Measurements from ENCODE around the gene NSMF. TPM values are rescaled to one million over a fixed set of nuclear protein-coding genes. Genes with fewer than 3 reads are reported as not detected.

The NSMF gene
- total and polyA plus RNA-seq, 2 of the 8 experiments (the other 6 are each of a cell fraction or from before 2014, with no cell fraction given), result 56.7 to 65.1 TPM

- no peak overlapping the region for H3K9ac ChIP-seq (replicated peaks in 1 of 4; ENCODE audit: extremely low read depth in 1 of 4, low read depth in 3 of 4, low read length in 3 of 4)
- H3K18ac ChIP-seq (ENCODE audit: extremely low read depth, low read length), result no peak overlapping the region
- no peak overlapping the region for H2BK5ac ChIP-seq (ENCODE audit: low read depth, low read length)
- H4K8ac ChIP-seq (ENCODE audit: extremely low read depth, insufficient read depth, low read length), result peak overlapping the region; percentile 79; the same call in 1 of the 2 replicates
- no peak overlapping the region for H3K27ac ChIP-seq (ENCODE audit: low read depth, low read length)
- no peaks in the 10 kb centered on the region for H3K23me2 ChIP-seq (ENCODE audit: low read depth, low read length)
- H3K79me2 ChIP-seq (ENCODE audit: control insufficient read depth in 1 of 2, insufficient read depth in 2 of 2, low read length in 2 of 2), result no peaks in the 10 kb centered on the region
- H3K4ac ChIP-seq (replicated peaks; ENCODE audit: insufficient read length, low read depth, low read length), result no peak overlapping the region
- H2BK15ac ChIP-seq (ENCODE audit: low read length), result no peak overlapping the region
- no peak overlapping the region for H2AK5ac ChIP-seq (ENCODE audit: low read depth, low read length)
- TF ChIP-seq BCL11A (IDR thresholded peaks at IDR 0.05; ENCODE audit: low read depth in 2 of 2, low read length in 2 of 2) (no peak), ZNF274 (IDR thresholded peaks at IDR 0.05; ENCODE audit: borderline replicate concordance, extremely low read depth, low read length) (no peak), SRF (IDR thresholded peaks at IDR 0.05; ENCODE audit: low read depth, low read length) (no peak)
- peaks cover 0 to under 1% (median 0%) of the 10 kb centered on the region in 4 experiments; a peak in 2 of 7 replicates for H3K4me1 ChIP-seq (replicated peaks in 1 of 4; ENCODE audit: control insufficient read depth in 3 of 4, insufficient read depth in 4 of 4, low read length in 3 of 4)
- H2AFZ ChIP-seq (ENCODE audit: low read length), result no peak overlapping the region
- H4K5ac ChIP-seq (ENCODE audit: insufficient read length, low read depth, low read length), result no peak overlapping the region
- H4K91ac ChIP-seq (replicated peaks; ENCODE audit: insufficient read length, low read length), result no peak overlapping the region
- H2BK12ac ChIP-seq (ENCODE audit: low read depth, low read length), result no peak overlapping the region
- no peaks in the 10 kb centered on the region for H3K79me1 ChIP-seq (ENCODE audit: low read depth, low read length)
- 93% methylated on average over 16 of the region's 16 CpGs; no CpG with 5 or more reads in 1 of the 2 experiments for WGBS, 2 experiments (ENCODE audit: extremely low coverage in 1 of 2, insufficient coverage in 1 of 2, insufficient read length in 1 of 2, insufficient replicate concordance in 2 of 2, low coverage in 1 of 2, low lambda C conversion rate in 2 of 2, missing lambda C conversion rate in 1 of 2)
- no peak overlapping the region for H3K14ac ChIP-seq (ENCODE audit: insufficient read length)
- ChIA-PET CTCF (ENCODE audit: partially characterized antibody) (no interaction called here), POLR2A (ENCODE audit: partially characterized antibody) (no interaction called here)
- FAIRE-seq (no peak), DNase-seq (ENCODE audit: low read depth in 1 of 2, low spot score in 2 of 2) (no peak)
- no peak overlapping the region for H3K23ac ChIP-seq (ENCODE audit: insufficient read length)
- H3K4me3 ChIP-seq (ENCODE audit: extremely low read depth in 1 of 4, insufficient read depth in 2 of 4, low read depth in 3 of 4, low read length in 4 of 4), result no peak overlapping the region
- H2BK120ac ChIP-seq (replicated peaks; ENCODE audit: low read depth, low read length), result no peak overlapping the region
- H2BK20ac ChIP-seq (ENCODE audit: low read length), result no peak overlapping the region
- H3K36me3 ChIP-seq (ENCODE audit: control insufficient read depth in 2 of 4, insufficient read depth in 4 of 4, low read length in 3 of 4), result no peaks in the 10 kb centered on the region
- H3K56ac ChIP-seq (replicated peaks; ENCODE audit: insufficient read length, low read depth, low read length), result no peak overlapping the region
- H4K20me1 ChIP-seq (replicated peaks in 1 of 2; ENCODE audit: control insufficient read depth in 1 of 2, insufficient read depth in 2 of 2, low read length in 2 of 2), result peaks cover 0 to 2% of the 10 kb centered on the region in 2 experiments
- peaks cover 0 to 11% (median 7%) of the 10 kb centered on the region in 4 experiments; a peak in 5 of 7 replicates for H3K27me3 ChIP-seq (replicated peaks in 1 of 4; ENCODE audit: control insufficient read depth in 3 of 4, extremely low read depth in 1 of 4, insufficient read depth in 3 of 4, low read length in 3 of 4)
- no peaks in the 10 kb centered on the region; a peak in 1 of 4 replicates for H3K9me3 ChIP-seq (ENCODE audit: insufficient read depth in 2 of 2, low read depth in 1 of 2, low read length in 1 of 2)
- H3K4me2 ChIP-seq (ENCODE audit: insufficient read depth in 1 of 2, low read depth in 2 of 2, low read length in 2 of 2), result no peak overlapping the region
Observed at GRCh38 chr9:137467161-137467581, 8.0 kb upstream of the NSMF start.

All from H1 (cell line).